ENCODE results near the gene MYL1. TPM values are rescaled to one million over a fixed set of nuclear protein-coding genes. Genes with fewer than 3 reads are reported as not detected.

The MYL1 gene
- total RNA-seq (2014; rRNA removed; shearing (Covaris generic); ENCODE audit: low replicate concordance) = not detected in 2 replicates

DNA sequence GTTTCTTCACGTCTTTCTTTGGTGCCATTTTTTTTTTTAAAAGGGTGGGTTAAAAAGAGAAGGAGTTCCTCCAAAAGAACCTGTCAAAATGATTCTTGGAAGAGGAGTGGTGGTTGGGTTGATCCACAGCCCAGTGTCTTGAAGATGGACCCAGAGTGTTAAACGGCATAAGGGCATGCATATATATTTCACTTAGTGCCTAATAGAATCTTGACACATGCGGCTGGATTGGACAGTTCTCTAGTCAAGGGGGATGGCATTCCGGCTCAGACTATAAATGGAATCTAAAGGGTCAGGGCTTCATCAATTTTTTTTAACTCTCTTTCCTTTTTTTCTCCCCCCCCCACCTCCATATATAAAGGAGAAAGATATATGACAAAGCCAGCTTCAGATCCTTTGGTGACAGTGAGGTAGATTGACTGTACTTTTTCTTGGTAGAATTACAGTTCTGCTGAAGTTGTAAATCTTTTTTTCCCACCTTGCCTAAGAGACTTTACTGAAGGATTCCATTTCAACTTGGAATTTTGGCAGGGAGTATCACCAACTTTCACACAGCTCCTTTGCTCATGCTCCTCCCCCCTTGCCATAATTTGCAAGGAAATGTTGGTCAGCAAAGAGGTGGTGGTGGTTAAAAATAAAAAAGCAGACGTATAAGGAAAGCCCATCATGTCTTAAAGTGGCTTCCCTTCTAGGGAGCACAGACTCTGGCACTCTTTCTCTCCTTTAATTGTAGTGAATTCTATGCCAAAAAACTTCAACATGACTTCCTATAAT, at the start of gene MYL1:
Gene MYL1, minus strand, starts transcription at position 160 of the 774 bp plus-strand sequence. Its CDS starts 132 bp downstream, at position 28.
- Histone ChIP-seq H3K4me1 (ENCODE audit: low read length) (no peaks in the 10 kb centered on the region), H3K27me3 (ENCODE audit: low read length) (no peaks in the 10 kb centered on the region), H2AFZ (ENCODE audit: low read length) (no peak within 1 kb of the TSS), H3K9ac (ENCODE audit: low read length) (no peak within 1 kb of the TSS), H3K79me2 (ENCODE audit: low read length) (no peaks in the 10 kb centered on the region), H3K27ac (ENCODE audit: low read length) (no peak within 1 kb of the TSS), H3K4me3 (ENCODE audit: low read length) (no peak within 1 kb of the TSS), H3K36me3 (ENCODE audit: insufficient read depth, low read length) (no peaks in the 10 kb centered on the region), H3K9me3 (ENCODE audit: low read length) (no peaks in the 10 kb centered on the region), H3K4me2 (ENCODE audit: low read depth, low read length, poor library complexity, severe bottlenecking) (no peak within 1 kb of the TSS), H3K9me2 (replicated peaks; ENCODE audit: insufficient read depth, low read length) (no peaks in the 10 kb centered on the region), H4K20me1 (ENCODE audit: insufficient read depth, low read depth, low read length) (no peaks in the 10 kb centered on the region)
- no peak for DNase-seq

DNA sequence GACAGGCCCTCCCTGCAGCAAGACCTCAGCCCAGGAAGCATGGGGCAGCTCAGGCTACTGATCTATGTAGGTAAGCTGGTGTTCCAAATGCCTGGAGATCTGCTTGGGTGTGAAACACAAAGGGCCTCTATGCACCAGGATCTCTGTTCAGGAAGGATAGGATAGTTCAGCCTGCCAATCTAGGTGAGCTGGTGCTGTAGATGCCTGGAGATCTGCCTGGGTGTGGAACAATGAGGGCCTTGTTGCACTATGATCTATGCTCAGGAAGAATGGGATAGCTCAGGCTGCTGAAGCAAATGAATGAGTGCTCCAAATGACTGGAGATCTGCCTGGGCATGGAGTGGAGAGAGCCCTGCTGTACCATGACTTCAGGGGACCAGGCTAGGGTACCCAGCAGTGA, 48.9 kb upstream of the MYL1 start:
- no peaks in the 10 kb centered on the region for H4K20me1 ChIP-seq (ENCODE audit: insufficient read depth, low read depth, low read length)
- no peaks in the 10 kb centered on the region for H3K4me1 ChIP-seq (ENCODE audit: low read length)
- no peak overlapping the region for H3K9ac ChIP-seq (ENCODE audit: low read length)
- no peak for DNase-seq
- no peak overlapping the region for H3K4me2 ChIP-seq (ENCODE audit: low read depth, low read length, poor library complexity, severe bottlenecking)
- no peak overlapping the region for H3K27ac ChIP-seq (ENCODE audit: low read length)
- H3K36me3 ChIP-seq (ENCODE audit: insufficient read depth, low read length) = no peaks in the 10 kb centered on the region
- H3K9me3 ChIP-seq (ENCODE audit: low read length) = no peaks in the 10 kb centered on the region
- H3K4me3 ChIP-seq (ENCODE audit: low read length) = no peak overlapping the region
- H3K79me2 ChIP-seq (ENCODE audit: low read length) = no peaks in the 10 kb centered on the region
- H2AFZ ChIP-seq (ENCODE audit: low read length) = no peak overlapping the region
- no peaks in the 10 kb centered on the region for H3K27me3 ChIP-seq (ENCODE audit: low read length)
- no peaks in the 10 kb centered on the region for H3K9me2 ChIP-seq (replicated peaks; ENCODE audit: insufficient read depth, low read length)

- Histone ChIP-seq H4K20me1 (ENCODE audit: insufficient read depth, low read depth, low read length) (no peaks in the 10 kb centered on the region), H3K36me3 (ENCODE audit: insufficient read depth, low read length) (no peaks in the 10 kb centered on the region), H2AFZ (ENCODE audit: low read length) (no peak overlapping the region), H3K4me3 (ENCODE audit: low read length) (no peak overlapping the region), H3K9me2 (replicated peaks; ENCODE audit: insufficient read depth, low read length) (no peaks in the 10 kb centered on the region), H3K27ac (ENCODE audit: low read length) (no peak overlapping the region), H3K9ac (ENCODE audit: low read length) (no peak overlapping the region), H3K4me2 (ENCODE audit: low read depth, low read length, poor library complexity, severe bottlenecking) (no peak overlapping the region), H3K9me3 (ENCODE audit: low read length) (no peaks in the 10 kb centered on the region), H3K27me3 (ENCODE audit: low read length) (no peaks in the 10 kb centered on the region), H3K4me1 (ENCODE audit: low read length) (no peaks in the 10 kb centered on the region), H3K79me2 (ENCODE audit: low read length) (no peaks in the 10 kb centered on the region)
- DNase-seq = peak; percentile 67
Observed at GRCh38 chr2:210363261-210363660, 48.3 kb upstream of the MYL1 start.

- Histone ChIP-seq H3K36me3 (ENCODE audit: insufficient read depth, low read length) (no peaks in the 10 kb centered on the region), H3K79me2 (ENCODE audit: low read length) (no peaks in the 10 kb centered on the region), H3K9ac (ENCODE audit: low read length) (no peak overlapping the region), H3K4me3 (ENCODE audit: low read length) (no peak overlapping the region), H4K20me1 (ENCODE audit: insufficient read depth, low read depth, low read length) (no peaks in the 10 kb centered on the region), H3K4me2 (ENCODE audit: low read depth, low read length, poor library complexity, severe bottlenecking) (no peak overlapping the region), H3K9me3 (ENCODE audit: low read length) (no peaks in the 10 kb centered on the region), H2AFZ (ENCODE audit: low read length) (no peak overlapping the region), H3K4me1 (ENCODE audit: low read length) (no peaks in the 10 kb centered on the region), H3K9me2 (replicated peaks; ENCODE audit: insufficient read depth, low read length) (no peaks in the 10 kb centered on the region), H3K27me3 (ENCODE audit: low read length) (no peaks in the 10 kb centered on the region), H3K27ac (ENCODE audit: low read length) (no peak overlapping the region)
- DNase-seq = no peak
Observed at GRCh38 chr2:210360412-210360811, 45.4 kb upstream of the MYL1 start.

DNA sequence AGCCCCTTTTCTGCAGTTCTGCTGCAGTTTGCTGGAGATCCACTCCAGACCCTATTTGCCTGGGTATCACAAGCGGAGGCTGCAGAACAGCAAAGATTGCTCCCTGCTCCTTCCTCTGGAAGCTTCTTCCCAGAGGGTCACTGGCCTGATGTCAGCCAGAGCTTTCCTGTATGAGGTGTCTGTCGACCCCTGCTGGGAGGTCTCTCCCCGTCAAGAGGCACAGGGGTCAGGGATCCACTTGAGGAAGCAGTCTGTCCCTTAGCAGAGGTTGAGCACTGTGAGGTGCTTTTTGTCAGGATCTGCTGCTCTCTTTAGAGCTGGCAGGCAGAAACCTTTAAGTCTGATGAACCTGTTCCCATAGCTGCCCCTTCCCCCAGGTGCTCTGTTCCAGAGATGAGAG, 42.0 kb upstream of the MYL1 start:
- H3K9me3 ChIP-seq (ENCODE audit: low read length) = no peaks in the 10 kb centered on the region
- H3K4me2 ChIP-seq (ENCODE audit: low read depth, low read length, poor library complexity, severe bottlenecking) = no peak overlapping the region
- H3K4me3 ChIP-seq (ENCODE audit: low read length) = no peak overlapping the region
- H3K79me2 ChIP-seq (ENCODE audit: low read length) = no peaks in the 10 kb centered on the region
- H3K36me3 ChIP-seq (ENCODE audit: insufficient read depth, low read length) = no peaks in the 10 kb centered on the region
- H2AFZ ChIP-seq (ENCODE audit: low read length) = no peak overlapping the region
- H3K27me3 ChIP-seq (ENCODE audit: low read length) = no peaks in the 10 kb centered on the region
- H3K27ac ChIP-seq (ENCODE audit: low read length) = no peak overlapping the region
- no peaks in the 10 kb centered on the region for H3K4me1 ChIP-seq (ENCODE audit: low read length)
- H3K9ac ChIP-seq (ENCODE audit: low read length) = no peak overlapping the region
- H3K9me2 ChIP-seq (replicated peaks; ENCODE audit: insufficient read depth, low read length) = no peaks in the 10 kb centered on the region
- DNase-seq = peak; percentile 35
- no peaks in the 10 kb centered on the region for H4K20me1 ChIP-seq (ENCODE audit: insufficient read depth, low read depth, low read length)

- no peak overlapping the region for H3K4me3 ChIP-seq (ENCODE audit: low read length)
- peak; percentile 51 for DNase-seq
Observed at GRCh38 chr2:210337159-210337558, 22.2 kb upstream of the MYL1 start.

DNA sequence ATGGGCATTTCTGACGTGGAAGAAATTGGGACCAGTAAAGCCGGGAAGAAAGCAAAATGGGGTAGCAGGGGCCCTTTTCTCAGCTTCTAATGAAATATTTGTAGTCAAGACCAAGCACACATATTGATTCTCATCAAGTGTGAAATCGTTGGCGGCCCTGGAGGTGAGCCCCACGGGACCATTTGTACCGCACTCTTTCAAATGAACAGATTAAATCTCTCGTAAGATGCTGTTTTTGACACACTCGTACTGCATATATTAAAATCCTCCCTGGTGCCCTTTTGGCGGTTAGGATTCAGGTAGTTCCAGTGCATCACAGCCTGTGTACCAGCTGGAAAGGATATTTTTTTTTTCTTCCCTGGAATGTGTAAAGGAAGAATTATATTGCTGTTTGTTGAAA, 9.9 kb upstream of the MYL1 start:
- Histone ChIP-seq H3K4me3 (ENCODE audit: low read length) (no peak overlapping the region), H2AFZ (ENCODE audit: low read length) (no peak overlapping the region), H3K36me3 (ENCODE audit: insufficient read depth, low read length) (no peaks in the 10 kb centered on the region), H3K4me1 (ENCODE audit: low read length) (no peaks in the 10 kb centered on the region), H3K9me2 (replicated peaks; ENCODE audit: insufficient read depth, low read length) (no peaks in the 10 kb centered on the region), H3K4me2 (ENCODE audit: low read depth, low read length, poor library complexity, severe bottlenecking) (no peak overlapping the region), H3K27ac (ENCODE audit: low read length) (no peak overlapping the region), H3K27me3 (ENCODE audit: low read length) (no peaks in the 10 kb centered on the region), H4K20me1 (ENCODE audit: insufficient read depth, low read depth, low read length) (no peaks in the 10 kb centered on the region), H3K9ac (ENCODE audit: low read length) (no peak overlapping the region), H3K9me3 (ENCODE audit: low read length) (no peaks in the 10 kb centered on the region), H3K79me2 (ENCODE audit: low read length) (no peaks in the 10 kb centered on the region)
- DNase-seq = no peak

More at GRCh38 chr2:210337159-210337558, 22.2 kb upstream of the MYL1 start:
- Histone ChIP-seq H3K27ac (ENCODE audit: low read length) (no peak overlapping the region), H2AFZ (ENCODE audit: low read length) (no peak overlapping the region), H3K36me3 (ENCODE audit: insufficient read depth, low read length) (no peaks in the 10 kb centered on the region), H3K4me1 (ENCODE audit: low read length) (no peaks in the 10 kb centered on the region), H4K20me1 (ENCODE audit: insufficient read depth, low read depth, low read length) (no peaks in the 10 kb centered on the region), H3K27me3 (ENCODE audit: low read length) (no peaks in the 10 kb centered on the region), H3K4me2 (ENCODE audit: low read depth, low read length, poor library complexity, severe bottlenecking) (no peak overlapping the region), H3K9me3 (ENCODE audit: low read length) (no peaks in the 10 kb centered on the region), H3K9ac (ENCODE audit: low read length) (no peak overlapping the region), H3K9me2 (replicated peaks; ENCODE audit: insufficient read depth, low read length) (no peaks in the 10 kb centered on the region), H3K79me2 (ENCODE audit: low read length) (no peaks in the 10 kb centered on the region)

- Histone ChIP-seq H3K27ac (ENCODE audit: low read length) (no peak overlapping the region), H3K9me2 (replicated peaks; ENCODE audit: insufficient read depth, low read length) (no peaks in the 10 kb centered on the region), H3K27me3 (ENCODE audit: low read length) (no peaks in the 10 kb centered on the region), H3K9ac (ENCODE audit: low read length) (no peak overlapping the region), H3K4me2 (ENCODE audit: low read depth, low read length, poor library complexity, severe bottlenecking) (no peak overlapping the region), H3K4me3 (ENCODE audit: low read length) (no peak overlapping the region), H3K36me3 (ENCODE audit: insufficient read depth, low read length) (no peaks in the 10 kb centered on the region), H3K9me3 (ENCODE audit: low read length) (no peaks in the 10 kb centered on the region), H3K4me1 (ENCODE audit: low read length) (no peaks in the 10 kb centered on the region), H3K79me2 (ENCODE audit: low read length) (no peaks in the 10 kb centered on the region), H2AFZ (ENCODE audit: low read length) (no peak overlapping the region), H4K20me1 (ENCODE audit: insufficient read depth, low read depth, low read length) (no peaks in the 10 kb centered on the region)
- no peak for DNase-seq
Observed at GRCh38 chr2:210324458-210324857, 9.5 kb upstream of the MYL1 start.

Data from Karpas-422 (cell line).